Right lobe of liver (tissue), 6 donors: ENCODE measurements around the gene KIAA1958. TPM values are rescaled to one million over a fixed set of nuclear protein-coding genes. Genes with fewer than 3 reads are reported as not detected.

Experiments used
- ATAC-seq, 4 donors: fragments of 200-7000 bp; cut with Tn5 transposase; one replicate each; pipeline ENCODE4 v1.9.1; 2020; ENCODE audit warnings: mild to moderate bottlenecking in 4 of 4, moderate library complexity in 4 of 4
- DNase-seq, 3 donors: peaks; one replicate each; pipeline ENCODE4 v3.0.0-alpha.2; 2020
- H3K27ac ChIP-seq, 3 donors: fragments of 200-600 bp; one replicate each; pipeline ENCODE4 v1.8.0; 2022
- H3K27me3 ChIP-seq, 2 donors: fragments of 200-600 bp; one replicate each; pipeline ENCODE4 v1.8.0; 2022
- H3K36me3 ChIP-seq, 4 donors: fragments of 200-600 bp; sonication (generic) in 1 of 4; one replicate each; pipeline versions ENCODE4 v1.5.1 to v1.8.0; 2017 to 2022; ENCODE audit warnings: control low read depth in 1 of 4
- H3K4me1 ChIP-seq, 4 donors: fragments of 200-600 bp; sonication (generic) in 1 of 4; one replicate each; pipeline versions ENCODE4 v1.5.1 to v1.8.0; 2017 to 2022; ENCODE audit warnings: control low read depth in 1 of 4
- H3K4me3 ChIP-seq, 3 donors: fragments of 200-600 bp; one replicate each; pipeline ENCODE4 v1.8.0; 2022
- H3K9me3 ChIP-seq, 4 donors: fragments of 200-600 bp; sonication (generic) in 1 of 4; one replicate each; pipeline versions ENCODE4 v1.5.1 to v1.8.0; 2017 to 2022; ENCODE audit warnings: control low read depth in 1 of 4
- CTCF ChIP-seq, 4 donors: fragments of 200-600 bp in 3 of 4; fragments of 450-650 bp in 1 of 4; IDR thresholded peaks; one replicate each; pipeline versions ENCODE4 v1.5.1 to v1.8.0; 2016 to 2022; ENCODE audit warnings: antibody characterized with exemption in 4 of 4, mild to moderate bottlenecking in 2 of 4
- POLR2A ChIP-seq: fragments of 450-650 bp; IDR thresholded peaks from one replicate; pipeline ENCODE4 v1.6.1; 2017; ENCODE audit warnings: antibody characterized with exemption, mild to moderate bottlenecking
- WGBS: methylation state at CpG from one replicate; pipeline ENCODE4 v1.1.6; 2018; ENCODE audit warnings: low coverage, low lambda C conversion rate; ENCODE audit not compliant: insufficient coverage; ENCODE audit errors: missing lambda C conversion rate; 5-methylcytosine and 5-hydroxymethylcytosine counted together
- intact Hi-C, 2 donors: fragments of 100-400 bp; cut with DNase I; formaldehyde crosslinking; loops; one replicate each; pipeline versions ENCODE4 v1.11.2 to v1.14.1; 2022
- total RNA-seq, 6 experiments: library from RNA; depleted of rRNA in 2 of 6; stranded (reverse); fragments of >200 nt in 2 of 6; fragmentation: NEBNext Ultra II Directional in 3 of 6; extraction: Animal tissue kit (Norgen Biotek cat#: 25700) in 3 of 6; gene quantifications; one replicate each; pipeline versions ENCODE4 v1.1.0 to v1.2.4, GENCODE V29; 2016 to 2023
- donor health status: DM: no; HTN: yes; CAD: no.
- donor health status: DM: no; HTN: no; CAD: no.
- donor health status: DM: no; HTN: no; CAD: no.
- donor health status: DM: no; HTN: yes; CAD: no.
- donor health status: DM: no; HTN: yes; CAD: no.

The KIAA1958 gene
- total RNA-seq, 6 experiments from 2014 or later = 5.7 to 8.1 (median 7.0) TPM

GRCh38 chr9:112647596-112647995 lies 161.0 kb downstream of the KIAA1958 start:
- no peak overlapping the region for H3K4me3 ChIP-seq
- H3K36me3 ChIP-seq = no peaks in the 10 kb centered on the region
- DNase-seq = no peak
- no peak overlapping the region for H3K27ac ChIP-seq
- intact Hi-C loops = no loop called here
- no peaks in the 10 kb centered on the region for H3K9me3 ChIP-seq
- no peak for TF ChIP-seq POLR2A
- no peak for TF ChIP-seq CTCF (IDR thresholded peaks at IDR 0.05)
- H3K4me1 ChIP-seq = no peaks in the 10 kb centered on the region
- no peak for ATAC-seq
- no peaks in the 10 kb centered on the region for H3K27me3 ChIP-seq
- 97% methylated on average over 2 of the region's 3 CpGs for WGBS

GRCh38 chr9:112648624-112649023 lies 162.0 kb downstream of the KIAA1958 start:
- Histone ChIP-seq H3K4me1 (no peaks in the 10 kb centered on the region), H3K27me3 (no peaks in the 10 kb centered on the region), H3K9me3 (no peaks in the 10 kb centered on the region), H3K27ac (no peak overlapping the region), H3K36me3 (no peaks in the 10 kb centered on the region), H3K4me3 (no peak overlapping the region)
- no peak for TF ChIP-seq CTCF (IDR thresholded peaks at IDR 0.05)
- TF ChIP-seq POLR2A = no peak
- no peak for DNase-seq
- WGBS = 89% methylated on average over 1 of the region's 1 CpG
- no peak for ATAC-seq
- intact Hi-C loops = no loop called here

GRCh38 chr9:112654282-112654681 lies 167.7 kb downstream of the KIAA1958 start:
- 84% methylated on average over 5 of the region's 5 CpGs for WGBS
- H3K4me3 ChIP-seq = no peak overlapping the region
- H3K9me3 ChIP-seq = no peaks in the 10 kb centered on the region
- TF ChIP-seq POLR2A = no peak
- TF ChIP-seq CTCF (IDR thresholded peaks at IDR 0.05) = no peak
- no peaks in the 10 kb centered on the region for H3K36me3 ChIP-seq
- ATAC-seq (no peak), DNase-seq (no peak)
- no peaks in the 10 kb centered on the region for H3K4me1 ChIP-seq
- intact Hi-C loops = no loop called here
- H3K27ac ChIP-seq = no peak overlapping the region
- no peaks in the 10 kb centered on the region for H3K27me3 ChIP-seq

- Histone ChIP-seq H3K27ac (no peak overlapping the region), H3K36me3 (no peaks in the 10 kb centered on the region), H3K4me3 (no peak overlapping the region), H3K9me3 (no peaks in the 10 kb centered on the region), H3K4me1 (no peaks in the 10 kb centered on the region), H3K27me3 (no peaks in the 10 kb centered on the region)
- intact Hi-C loops = no loop called here
- TF ChIP-seq POLR2A = no peak
- TF ChIP-seq CTCF (IDR thresholded peaks at IDR 0.05) = no peak
- WGBS = 73% methylated on average over 3 of the region's 3 CpGs
- DNase-seq (no peak), ATAC-seq (no peak)
Observed at GRCh38 chr9:112655668-112656067, 169.0 kb downstream of the KIAA1958 start.

- Histone ChIP-seq H3K4me3 (no peak overlapping the region), H3K27ac (no peak overlapping the region), H3K4me1 (no peaks in the 10 kb centered on the region), H3K9me3 (no peaks in the 10 kb centered on the region), H3K27me3 (no peaks in the 10 kb centered on the region), H3K36me3 (no peaks in the 10 kb centered on the region)
- intact Hi-C loops = no loop called here
- TF ChIP-seq POLR2A (no peak), CTCF (IDR thresholded peaks at IDR 0.05) (no peak)
- ATAC-seq (no peak), DNase-seq (no peak)
- WGBS = 100% methylated on average over 5 of the region's 12 CpGs
Observed at GRCh38 chr9:112659906-112660305, 173.3 kb downstream of the KIAA1958 start.
